Measurements from ENCODE around the gene ARL6IP4.

DNA sequence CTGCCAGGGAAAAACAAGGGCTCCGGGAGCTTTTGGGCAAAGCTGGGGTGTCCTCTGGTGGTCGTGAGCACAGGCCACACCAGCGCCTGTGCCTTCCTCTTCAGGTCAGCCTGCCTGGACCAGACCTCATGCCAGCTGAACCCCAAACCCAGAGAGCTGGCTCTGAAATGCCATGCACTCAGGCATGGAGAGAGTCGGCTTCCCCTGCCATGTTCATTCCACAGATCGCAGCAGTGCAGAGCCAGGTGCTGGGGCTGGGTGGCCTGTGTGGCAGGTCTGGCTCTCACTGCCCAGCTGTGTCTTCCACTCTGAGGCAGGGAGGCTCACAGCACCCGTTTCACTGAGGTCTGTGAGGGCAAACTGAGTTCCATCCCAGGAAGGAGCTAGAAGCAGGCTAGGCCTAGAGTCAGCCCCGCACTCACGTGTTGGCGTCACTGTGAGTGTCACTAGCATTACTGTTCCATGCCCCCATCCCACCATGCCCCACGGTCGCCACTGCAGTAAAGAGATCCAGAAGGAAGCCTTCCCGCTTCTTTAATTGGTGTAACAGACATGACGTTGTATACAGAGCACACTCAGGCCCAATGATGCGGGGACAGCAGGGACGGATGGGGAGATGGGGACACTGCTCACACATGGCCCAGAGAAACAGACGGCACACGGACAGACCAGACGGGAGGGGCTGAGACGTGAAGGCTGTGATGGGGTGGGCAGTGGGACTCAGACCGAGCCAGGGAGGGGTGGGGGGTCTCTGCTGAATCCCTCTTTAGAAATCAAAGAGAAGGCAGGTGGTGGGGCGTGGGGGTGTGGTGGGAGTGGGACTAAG is 2.7 kb downstream of the ARL6IP4 start:
- TF ChIP-seq, protein P1, sequence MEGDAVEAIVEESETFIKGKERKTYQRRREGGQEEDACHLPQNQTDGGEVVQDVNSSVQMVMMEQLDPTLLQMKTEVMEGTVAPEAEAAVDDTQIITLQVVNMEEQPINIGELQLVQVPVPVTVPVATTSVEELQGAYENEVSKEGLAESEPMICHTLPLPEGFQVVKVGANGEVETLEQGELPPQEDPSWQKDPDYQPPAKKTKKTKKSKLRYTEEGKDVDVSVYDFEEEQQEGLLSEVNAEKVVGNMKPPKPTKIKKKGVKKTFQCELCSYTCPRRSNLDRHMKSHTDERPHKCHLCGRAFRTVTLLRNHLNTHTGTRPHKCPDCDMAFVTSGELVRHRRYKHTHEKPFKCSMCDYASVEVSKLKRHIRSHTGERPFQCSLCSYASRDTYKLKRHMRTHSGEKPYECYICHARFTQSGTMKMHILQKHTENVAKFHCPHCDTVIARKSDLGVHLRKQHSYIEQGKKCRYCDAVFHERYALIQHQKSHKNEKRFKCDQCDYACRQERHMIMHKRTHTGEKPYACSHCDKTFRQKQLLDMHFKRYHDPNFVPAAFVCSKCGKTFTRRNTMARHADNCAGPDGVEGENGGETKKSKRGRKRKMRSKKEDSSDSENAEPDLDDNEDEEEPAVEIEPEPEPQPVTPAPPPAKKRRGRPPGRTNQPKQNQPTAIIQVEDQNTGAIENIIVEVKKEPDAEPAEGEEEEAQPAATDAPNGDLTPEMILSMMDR (conservative IDR thresholded peaks at IDR 0.05 in 1 of 2, IDR thresholded peaks at IDR 0.05 in 1 of 2; ENCODE audit: low read depth in 1 of 2, low read length in 2 of 2): no peak
- no peak for TF ChIP-seq EZH2 (IDR thresholded peaks at IDR 0.05; ENCODE audit: low read length, missing control alignments)

All from fibroblast of lung (primary cell).